Stimulated activated CD8-positive, alpha-beta memory T cell treated with anti-CD3 and anti-CD28 coated beads, Interleukin-2, amount 100 ng/mL, for 48 hours (primary cell): Measurements from ENCODE around the gene C4orf51.
A peak's percentile ranks its signal among the peaks of the same experiment; 100 is the strongest.

Source experiments
- DNase-seq, 2 donors: peaks; one replicate each; pipeline ENCODE4 v3.0.0-alpha.2; 2020; ENCODE audit warnings: low read depth in 2 of 2

The C4orf51 gene

DNA sequence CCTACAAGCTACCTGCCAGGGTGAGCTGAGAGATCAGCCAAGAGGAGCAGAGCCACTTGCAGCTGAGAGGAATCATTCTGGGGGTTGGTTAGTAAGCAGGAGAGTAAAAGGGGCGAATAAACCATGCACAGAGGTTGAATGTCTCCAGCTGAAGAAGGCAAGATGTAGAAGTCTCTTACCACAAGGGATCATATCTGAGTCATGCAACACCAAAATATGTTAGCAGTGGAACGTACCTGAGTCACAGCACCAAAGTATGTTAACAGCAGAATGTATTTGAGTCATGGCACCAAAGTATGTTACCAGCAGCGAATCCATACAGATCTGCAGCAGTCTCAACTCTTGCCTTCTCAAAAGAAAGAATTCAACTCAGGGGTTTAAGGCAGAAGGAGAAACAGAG is 29.9 kb downstream of the C4orf51 start:
- no peak for DNase-seq

DNA sequence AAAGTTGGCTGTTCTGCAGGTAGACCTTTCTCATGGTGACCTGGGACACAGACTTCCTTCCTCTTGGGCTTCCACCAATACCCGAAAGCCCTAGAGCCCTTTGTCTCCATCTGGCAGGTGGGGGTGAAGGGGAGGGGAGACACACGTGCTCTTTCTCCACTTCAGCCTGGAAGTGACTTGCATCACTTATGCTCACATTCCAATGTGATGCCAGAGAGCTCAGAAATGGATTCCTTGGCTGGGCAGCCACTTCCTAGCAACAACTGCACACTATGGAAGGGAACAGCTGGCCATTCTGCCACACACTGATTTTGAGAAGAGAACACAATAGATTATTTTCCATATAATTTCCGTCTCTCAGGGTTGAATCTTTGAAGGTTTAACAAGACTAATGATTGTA is 36.3 kb downstream of the C4orf51 start:
- DNase-seq = no peak

DNA sequence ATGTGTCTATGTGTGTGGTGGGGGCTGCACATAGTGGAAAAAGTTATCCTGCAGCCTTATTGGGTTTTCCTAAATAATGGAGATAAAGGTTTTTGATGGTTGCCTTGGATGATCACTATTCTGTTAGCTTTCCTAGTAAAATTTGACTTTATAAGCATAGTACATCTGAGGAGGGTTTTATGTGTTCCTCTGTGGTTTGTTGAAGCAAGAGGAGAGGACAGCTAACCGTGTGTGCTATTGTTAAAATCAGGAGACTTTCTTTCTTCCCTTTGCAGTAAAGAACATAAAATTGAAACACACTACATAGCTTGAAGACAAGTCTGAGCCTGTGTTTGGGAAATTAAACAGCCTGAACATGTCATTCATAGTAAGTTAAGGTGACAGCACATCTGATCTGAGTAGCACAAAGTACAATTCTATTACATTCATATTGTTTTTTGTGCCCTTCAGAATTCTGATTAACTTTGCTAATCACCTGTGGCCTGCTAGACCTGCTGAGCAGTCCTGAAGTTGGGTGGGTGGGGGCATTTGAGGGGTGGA is 36.8 kb downstream of the C4orf51 start:
- DNase-seq = no peak

DNA sequence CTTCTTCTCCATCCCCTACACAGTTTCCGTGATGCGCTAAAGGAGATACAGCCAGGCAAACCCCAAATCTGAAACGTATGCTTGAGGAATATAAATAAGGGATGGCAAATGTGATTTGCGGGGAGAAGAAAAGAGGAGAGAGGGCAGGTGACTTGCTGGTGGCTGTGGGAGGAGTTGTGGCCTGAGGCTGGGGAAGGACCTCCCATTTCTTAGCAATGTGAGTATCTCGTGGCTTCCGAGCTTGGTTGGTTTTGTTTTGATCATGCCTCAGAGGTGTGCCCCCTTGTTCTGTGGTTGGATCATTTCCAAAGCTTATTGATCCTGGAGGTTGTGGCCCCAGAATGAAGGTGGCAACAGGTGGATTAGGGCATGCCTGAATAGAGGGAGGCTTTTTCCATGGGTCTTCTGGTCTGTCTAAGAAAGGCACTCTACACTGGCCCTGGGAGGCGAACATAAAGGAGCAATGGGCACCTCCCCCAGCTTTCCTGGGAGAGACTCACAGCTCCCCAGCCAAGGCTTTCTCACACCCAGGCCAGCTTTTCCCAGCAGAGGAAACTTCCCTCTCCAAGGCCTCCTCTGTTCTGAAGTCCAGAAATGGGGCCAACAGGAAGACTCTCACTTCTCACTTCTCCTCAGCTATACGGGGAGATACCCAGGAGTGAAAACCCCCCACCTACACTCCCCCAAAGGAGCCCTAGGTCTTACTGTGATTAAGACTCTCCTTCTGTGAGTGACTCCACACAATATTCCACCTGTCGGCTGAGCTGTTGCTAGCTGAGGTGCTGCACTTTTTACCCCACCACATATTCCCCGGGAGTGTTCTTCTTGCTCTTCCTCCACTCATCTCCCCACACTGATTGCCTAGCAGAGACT is 40.0 kb downstream of the C4orf51 start:
- no peak for DNase-seq

DNA sequence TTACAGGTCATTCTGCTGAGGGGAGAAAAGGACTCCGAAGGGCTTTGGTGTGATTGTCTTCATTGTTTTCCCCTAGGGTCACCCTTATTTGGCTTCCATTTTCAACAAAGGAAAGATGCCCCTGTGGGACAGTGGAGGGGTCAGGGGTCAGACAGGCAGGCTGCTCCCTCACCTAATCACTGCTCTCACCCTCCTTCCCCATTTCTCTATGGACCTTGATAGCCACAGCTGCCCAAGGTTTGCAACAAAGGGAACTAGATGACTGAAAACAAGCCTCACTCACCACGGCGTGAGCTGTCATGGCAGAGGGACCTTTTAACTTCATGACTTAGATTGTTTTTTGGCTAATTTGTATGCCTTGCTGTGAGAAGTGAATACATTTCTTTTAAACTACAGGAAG is 40.7 kb downstream of the C4orf51 start:
- DNase-seq = no peak

DNA sequence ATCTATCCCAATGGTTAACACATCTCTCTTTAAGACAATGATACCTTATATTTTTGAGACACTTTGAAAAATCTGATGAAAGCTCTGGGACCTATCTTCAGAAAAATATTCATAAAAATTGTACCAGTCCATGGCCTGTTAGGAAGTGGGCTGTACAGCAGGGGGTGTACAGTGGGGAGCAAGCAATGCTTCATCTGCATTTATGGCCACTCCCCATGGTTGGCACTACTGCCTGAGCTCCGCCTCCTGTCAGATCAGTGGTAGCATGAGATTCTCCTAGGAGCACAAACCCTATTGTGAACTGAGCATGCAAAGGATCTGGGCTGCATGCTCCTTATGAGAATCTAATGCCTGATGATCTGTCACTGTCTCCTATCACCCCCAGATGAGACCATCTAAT is 42.6 kb downstream of the C4orf51 start:
- DNase-seq = no peak

DNA sequence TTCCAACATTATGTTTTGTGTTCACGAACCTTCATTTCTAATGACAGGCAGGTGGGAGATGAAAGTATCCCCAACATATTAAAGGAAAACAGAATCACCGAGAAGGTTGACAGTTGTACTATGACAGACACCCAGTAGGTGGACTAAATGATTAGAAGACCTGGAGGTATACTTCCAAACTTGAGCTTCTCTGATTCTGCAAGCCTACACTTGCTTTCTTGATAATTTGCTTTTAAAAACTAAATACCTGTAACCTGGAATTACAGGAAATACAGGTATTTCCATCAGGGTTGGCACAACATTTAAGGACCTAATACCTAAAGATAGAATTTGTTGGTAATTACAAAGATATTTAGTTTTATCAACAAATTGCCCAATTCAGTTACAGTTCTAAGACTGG is 43.4 kb downstream of the C4orf51 start:
- DNase-seq = no peak

DNA sequence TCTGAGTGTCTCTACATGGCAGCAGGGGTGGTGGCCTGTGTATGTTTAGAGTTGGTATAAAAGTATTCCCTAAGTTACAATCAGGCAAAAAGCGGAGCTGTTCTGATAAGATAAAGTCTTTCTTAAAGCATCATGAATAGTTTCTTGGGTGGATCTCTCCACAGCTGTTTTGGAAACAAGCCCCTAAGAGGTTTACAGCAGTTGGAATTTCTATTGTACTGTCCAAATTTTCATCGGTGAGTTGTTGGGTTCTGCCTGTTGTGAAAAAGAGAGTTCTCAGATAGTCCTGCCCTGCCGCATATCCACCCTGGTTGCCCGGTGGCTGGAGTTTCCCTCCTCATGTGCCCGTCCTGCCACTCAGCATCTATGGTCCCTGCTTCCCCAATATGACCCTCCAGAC is 50.1 kb downstream of the C4orf51 start:
- no peak for DNase-seq

DNA sequence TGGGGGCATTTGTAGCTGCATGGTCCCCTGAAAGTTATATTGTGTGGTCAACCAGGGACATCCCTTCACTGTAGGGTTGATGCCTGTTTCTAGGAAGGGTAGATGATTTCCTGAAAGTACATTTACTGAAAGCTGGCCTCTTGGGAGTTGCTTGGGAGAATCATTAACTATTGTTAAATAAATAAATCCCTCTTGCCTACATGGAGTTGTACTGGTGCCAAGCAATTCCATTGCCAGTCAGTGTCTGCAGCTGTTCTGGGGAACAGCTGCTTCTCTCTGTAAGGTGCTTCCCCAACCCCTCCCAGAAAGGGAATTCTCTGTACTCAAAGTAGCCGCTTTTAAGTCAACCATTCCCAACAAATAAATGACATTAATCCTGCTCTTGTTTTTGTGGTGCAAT is 51.1 kb downstream of the C4orf51 start:
- no peak for DNase-seq

DNA sequence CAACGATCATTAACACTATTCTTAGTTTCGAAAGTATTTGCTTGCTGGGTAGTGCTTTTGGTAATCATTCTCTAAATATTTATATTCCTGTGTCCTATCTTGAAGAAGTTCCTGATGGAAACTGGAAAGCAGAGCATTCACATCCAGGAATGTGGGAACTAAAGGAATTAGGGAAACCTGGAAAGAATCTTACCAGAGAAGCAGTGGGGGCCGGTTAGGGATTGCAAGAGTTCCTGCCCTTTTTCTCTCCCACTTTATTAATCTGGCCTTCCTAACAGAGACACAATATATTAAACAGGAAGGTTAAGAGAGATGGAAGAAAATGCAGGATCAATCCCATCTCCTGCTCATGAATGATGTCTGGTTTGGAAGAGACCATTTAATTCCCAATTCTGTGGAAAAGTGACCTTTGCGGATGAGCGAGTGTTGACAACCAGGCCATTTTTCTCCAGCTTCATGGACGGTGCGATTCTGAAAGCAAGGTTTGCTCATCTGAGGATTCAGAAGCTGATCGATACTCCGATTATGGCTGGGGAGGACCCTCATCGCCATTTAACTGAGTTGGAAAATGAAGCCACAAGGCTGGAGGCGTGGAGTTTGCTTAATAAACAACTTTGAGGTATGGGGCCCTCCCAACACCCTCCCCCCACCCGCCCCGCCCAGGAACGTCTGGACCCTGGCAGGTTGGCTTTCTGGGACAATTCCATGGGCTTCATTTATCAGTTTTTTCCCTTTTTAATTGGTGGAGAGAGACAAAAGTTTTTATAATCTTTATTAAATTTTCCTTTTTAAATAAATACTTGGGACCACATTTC is 52.3 kb downstream of the C4orf51 start:
- peak in 1 of 2 donors; percentile 7 for DNase-seq

DNA sequence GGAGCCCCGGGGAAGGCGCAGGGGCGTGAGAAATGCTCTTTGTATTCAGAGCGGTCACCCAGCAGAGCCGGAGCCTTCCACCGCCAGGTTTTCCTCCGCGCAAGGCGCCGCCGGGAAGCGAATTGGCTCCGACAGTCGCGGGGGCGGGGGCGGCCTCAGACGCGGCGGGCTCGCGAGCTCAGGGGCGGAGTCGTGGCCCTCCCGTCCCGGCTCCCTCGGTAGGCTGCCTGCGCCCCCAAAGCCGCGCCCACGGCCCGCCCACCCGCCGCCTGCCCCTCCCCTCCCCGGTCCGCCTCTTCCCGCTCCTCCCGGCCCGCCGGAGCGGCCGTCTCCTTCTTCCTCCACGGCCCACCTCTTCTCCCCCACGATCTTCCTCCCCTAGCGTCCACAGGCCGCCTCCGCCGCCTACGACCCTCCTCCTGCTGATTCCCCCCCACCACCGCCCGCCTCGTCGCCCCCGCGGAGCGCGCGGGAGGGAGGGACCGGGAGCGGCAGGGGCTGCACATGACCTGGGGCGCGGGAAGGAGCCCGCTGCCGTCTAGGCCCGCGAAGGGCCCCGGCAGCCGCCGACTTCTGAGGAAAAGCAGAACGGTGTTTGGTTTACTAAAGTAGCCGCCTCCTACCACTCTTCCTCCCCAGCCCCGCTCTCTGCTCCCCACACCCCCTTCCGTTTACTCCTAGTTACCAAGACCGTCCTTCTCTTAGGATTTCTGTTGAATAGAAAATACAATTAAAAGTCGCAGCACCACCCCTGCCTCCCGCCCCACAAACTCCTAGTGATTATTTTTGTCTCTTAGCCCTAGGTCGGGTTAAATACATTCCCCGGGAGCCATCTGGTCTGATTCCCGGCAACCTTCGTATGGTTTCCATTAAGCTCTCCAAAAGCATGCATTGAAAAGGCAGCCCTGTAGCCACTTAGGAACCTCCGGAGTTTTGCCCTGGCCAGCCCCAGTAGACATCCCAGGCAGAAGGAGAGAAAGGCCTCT is 53.2 kb downstream of the C4orf51 start:
- peak; percentile 80 to 83 for DNase-seq

DNA sequence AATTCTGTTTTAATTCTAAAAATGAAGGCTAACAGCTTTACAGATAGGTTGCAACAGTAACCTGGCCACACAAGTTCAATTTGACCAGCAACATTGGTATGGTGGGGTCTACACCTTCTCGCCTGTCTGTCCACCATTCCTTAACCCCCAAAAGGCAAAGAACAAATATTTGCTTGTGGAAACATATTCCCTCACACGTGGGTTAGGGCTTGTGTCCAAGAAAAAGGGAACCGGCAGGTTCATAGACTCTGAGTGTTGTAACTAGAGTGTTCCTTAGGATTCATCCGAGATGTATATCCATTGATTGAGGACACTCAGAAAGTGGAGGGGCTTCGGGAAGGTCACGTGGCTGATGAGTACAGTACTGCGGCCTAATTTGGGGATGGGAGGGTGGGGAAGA is 54.1 kb downstream of the C4orf51 start:
- no peak for DNase-seq

DNA sequence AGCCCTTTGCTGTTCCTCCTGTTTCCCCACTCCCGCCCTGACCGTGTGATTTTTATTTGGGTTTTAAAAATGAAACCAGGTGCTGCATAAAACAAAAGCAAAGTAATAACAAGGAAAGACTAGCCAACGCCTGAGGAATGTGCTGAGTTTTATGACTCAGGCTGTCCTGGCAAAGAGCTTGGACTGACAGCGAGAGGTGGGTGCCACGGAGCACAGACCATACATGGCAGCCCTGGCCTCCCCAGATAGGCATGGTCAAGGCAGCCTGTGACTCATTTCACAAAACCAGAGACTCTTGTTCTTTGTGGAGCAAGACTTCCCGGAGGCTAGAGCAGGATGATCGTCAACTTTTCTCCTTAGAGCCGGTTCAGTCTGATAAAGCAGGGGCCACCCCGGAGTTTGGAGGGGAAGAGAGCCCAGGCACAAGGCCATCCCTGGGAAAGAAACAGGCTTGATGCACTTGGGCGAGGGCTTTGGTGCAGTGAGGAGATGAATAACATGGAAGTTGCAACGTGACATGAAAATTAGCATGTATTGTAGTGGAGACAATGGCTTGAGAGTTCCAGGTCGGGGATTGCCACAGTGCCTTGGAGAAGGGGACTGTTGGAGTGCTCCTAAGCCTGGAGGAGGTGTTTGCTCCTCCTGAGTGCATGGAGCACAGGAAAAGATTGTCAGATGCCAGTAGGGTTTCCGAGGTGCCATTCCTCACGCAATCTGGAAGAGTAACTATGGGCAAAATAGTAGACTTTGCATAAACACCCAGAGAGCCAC is 54.8 kb downstream of the C4orf51 start:
- no peak for DNase-seq

DNA sequence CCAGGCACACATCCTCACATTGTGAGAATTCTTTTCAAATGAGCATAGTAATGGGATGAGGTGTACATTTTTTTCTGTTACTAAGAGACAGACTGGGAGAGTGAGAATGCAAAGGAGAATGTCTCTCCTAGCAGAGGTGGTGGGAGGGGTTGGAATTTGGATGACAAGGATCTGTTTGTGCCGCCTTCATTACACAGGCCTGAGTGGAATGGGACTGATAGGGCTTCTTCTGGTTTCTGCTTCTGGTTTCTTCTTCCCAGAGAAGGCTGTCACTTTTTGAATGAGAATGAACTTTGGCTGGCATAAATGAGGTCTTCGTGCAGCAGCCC is 55.4 kb downstream of the C4orf51 start:
- no peak for DNase-seq

DNA sequence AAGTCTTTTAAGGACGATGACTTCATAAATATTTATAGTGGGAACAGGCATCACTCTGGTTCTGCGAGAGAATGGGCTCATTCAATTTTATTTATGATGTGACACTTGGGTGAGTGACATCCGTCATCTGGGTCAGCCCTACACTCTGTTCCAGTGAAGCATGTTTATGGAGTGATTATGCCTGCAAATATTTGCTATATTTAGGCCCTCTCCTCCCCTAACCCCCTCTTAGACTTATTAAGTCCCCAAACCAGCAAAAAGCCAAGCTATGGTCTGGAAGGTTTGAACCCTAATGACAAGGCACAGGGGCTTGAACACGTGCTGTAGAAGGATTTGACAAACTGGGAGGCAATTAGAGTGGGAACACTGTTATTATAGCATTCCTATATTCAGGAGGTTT is 55.9 kb downstream of the C4orf51 start:
- no peak for DNase-seq

DNA sequence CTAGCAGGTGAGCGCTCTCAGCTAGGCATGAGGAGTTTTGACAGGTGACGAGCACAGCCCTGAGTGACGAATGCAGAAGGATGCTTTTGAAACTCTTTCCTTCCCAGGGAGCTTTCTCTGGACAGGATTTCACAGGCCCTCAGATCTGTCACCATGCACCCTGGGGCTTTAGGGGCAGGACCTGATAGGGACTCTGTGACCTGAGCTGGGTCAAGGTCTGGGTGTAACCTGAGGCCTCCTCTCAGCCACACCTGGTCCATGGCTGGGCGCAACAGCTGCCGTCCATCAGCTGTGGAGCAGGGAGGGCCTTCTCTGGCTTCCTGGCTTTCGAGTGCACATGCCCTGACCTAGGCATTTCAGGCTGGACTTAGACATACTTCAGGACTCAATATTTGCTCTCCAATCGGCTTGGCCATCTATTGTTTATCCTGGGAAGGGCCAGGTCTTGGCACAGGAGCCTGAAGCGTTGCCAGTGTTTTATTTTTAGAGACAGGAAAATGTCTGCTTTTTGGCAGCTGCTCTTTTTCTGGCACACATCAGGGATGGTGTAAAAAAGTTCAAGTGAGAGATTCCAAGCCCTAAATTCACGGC is 56.4 kb downstream of the C4orf51 start:
- DNase-seq = no peak

DNA sequence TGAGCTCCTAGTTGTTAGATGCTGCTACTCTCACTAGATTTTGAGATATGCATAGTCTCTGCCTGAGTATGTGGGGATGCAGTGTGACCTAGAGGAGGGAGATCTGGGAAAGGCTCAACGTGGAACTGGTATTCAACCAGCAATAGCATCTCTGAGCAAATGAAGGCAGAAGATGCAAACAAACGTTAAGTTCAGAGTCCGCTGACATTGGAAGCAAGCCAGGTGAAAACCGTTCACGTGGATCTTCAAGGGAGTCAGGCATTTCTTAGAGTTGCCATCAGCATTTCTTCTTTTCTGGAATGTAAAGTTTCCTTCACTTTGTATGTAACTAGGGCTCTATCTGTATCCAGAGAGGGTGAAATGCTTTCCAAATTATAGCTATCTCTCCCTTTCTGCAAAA is 59.9 kb downstream of the C4orf51 start:
- DNase-seq = no peak

DNA sequence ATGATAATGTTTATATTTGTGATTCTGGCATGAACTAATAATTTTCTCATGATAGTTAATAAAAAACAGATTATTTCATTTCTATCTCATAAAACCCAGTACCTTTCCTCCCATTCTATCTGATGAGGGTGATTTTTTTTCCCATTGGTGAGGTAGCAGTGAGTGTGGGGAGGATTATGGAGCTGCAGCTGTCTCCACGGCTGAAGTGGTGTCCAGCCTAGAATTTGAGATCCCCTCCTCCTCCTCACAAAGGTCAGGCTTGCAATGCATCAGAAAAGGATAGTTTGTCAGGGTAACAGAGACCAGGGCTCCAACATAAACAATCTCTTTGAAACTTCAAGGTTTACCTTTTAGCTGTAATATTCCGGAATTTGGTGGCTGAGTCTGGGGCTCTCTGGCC is 60.9 kb downstream of the C4orf51 start:
- DNase-seq = no peak

DNA sequence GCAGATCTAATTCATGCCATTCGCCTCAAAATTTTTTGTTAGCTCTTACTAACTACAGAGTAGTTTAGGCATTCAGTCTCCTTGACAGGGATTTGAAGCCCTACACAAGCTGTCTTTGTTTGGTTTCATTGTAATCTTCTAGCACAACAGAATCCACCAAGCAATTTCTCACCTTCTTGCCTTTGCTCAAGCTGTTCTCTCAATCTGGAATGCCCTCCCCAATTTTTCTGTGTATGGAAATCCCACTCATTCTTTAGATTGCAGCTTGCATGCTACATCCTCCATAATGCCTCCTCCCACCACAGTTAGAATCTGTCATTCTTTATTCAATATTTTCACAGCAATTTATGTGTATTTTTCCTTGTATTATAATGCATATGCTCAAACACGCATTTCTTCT is 63.7 kb downstream of the C4orf51 start:
- DNase-seq = no peak

DNA sequence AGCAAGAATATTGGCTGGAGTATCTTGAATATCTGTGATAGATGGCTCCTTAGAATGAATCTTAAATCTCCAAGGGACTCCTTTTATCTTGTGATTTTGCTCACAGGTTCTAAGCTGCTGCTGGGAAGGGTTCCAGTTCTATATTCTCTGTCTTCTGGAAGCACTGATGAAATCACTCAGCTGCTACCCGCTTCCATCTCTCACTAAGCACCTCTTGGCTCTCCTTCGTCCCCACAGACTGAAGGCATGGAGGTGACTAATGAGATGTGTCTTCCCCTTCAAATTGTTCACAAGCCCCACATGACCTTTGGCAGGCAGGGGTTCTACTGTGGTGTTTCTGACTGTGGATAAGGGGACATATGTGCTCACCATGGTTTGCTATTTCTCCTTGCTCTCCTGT is 75.9 kb downstream of the C4orf51 start:
- no peak for DNase-seq

DNA sequence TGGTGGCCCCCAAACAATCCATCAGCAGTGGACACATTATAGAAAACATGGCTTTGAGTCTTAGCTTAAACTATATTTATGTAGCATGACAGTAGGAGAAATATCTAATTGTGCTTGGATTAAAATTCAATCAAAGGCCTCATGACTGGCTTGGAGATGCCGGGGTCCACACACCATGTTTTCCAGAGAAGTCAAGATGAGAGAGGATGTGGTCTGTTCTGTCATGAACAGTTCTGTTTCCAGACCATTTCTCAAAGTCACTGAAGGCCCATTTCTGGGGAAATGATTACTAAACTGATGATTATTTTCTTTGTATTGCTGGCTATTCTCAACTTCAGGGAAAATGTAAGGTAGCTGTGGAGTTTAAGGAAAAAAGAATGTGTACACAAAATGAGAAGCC is 76.3 kb downstream of the C4orf51 start:
- DNase-seq = no peak
